ENCODE results near the gene WWOX. TPM values are rescaled to one million over a fixed set of nuclear protein-coding genes. Genes with fewer than 3 reads are reported as not detected.

WWOX gene
- total RNA-seq, 1 experiment from 2014 or later: 15.6 TPM

GRCh38 chr16:78100112-78100467 lies 636 bp downstream of the WWOX start:
- Mint-ChIP-seq H3K27ac (no peak overlapping the region), H3K4me3 (peak overlapping the region; percentile 86 to 88), H3K36me3 (ENCODE audit: insufficient read depth in 1 of 3, low read depth in 3 of 3) (peaks cover 0 to 4% (median 3%) of the 10 kb centered on the region in 3 experiments; a peak in 2 of 7 replicates), H3K9me3 (peaks cover 0 to 2% of the 10 kb centered on the region in 2 experiments; a peak in 2 of 5 replicates), H3K27me3 (ENCODE audit: low read depth) (peaks cover 33% of the 10 kb centered on the region), H3K4me1 (peaks cover 11 to 20% of the 10 kb centered on the region in 2 experiments)
- H3K23ac ChIP-seq (ENCODE audit: insufficient read length, low read depth, low read length): no peak overlapping the region
- no peak overlapping the region for H2BK120ac ChIP-seq (ENCODE audit: low read depth, low read length, poor library complexity, severe bottlenecking)
- no peak overlapping the region for H2BK15ac ChIP-seq (ENCODE audit: low read depth, low read length)
- no peaks in the 10 kb centered on the region for H3K79me2 ChIP-seq (ENCODE audit: insufficient read depth, low read length)
- no peak overlapping the region for H3K27ac ChIP-seq (ENCODE audit: insufficient read length, low read depth, low read length)
- H3K4me1 ChIP-seq (ENCODE audit: insufficient read depth, low read length): no peaks in the 10 kb centered on the region
- no peaks in the 10 kb centered on the region for H4K20me1 ChIP-seq (ENCODE audit: control insufficient read depth, insufficient read depth, insufficient read length)
- no peak overlapping the region for H2BK12ac ChIP-seq (ENCODE audit: insufficient read length, low read depth, low read length)
- H2BK20ac ChIP-seq (ENCODE audit: low read depth, low read length, poor library complexity, severe bottlenecking): no peak overlapping the region
- no peak overlapping the region for H3T11ph ChIP-seq (ENCODE audit: low read length)
- H4K8ac ChIP-seq (replicated peaks; ENCODE audit: insufficient read length, low read depth, low read length): no peak overlapping the region
- no peak overlapping the region for H3K18ac ChIP-seq (ENCODE audit: insufficient read length, low read depth, low read length)
- no peak overlapping the region for H4K91ac ChIP-seq (ENCODE audit: insufficient read length, low read depth, low read length)
- peak overlapping the region; percentile 79 for H2AFZ ChIP-seq (ENCODE audit: low read length)
- WGBS (ENCODE audit: extremely low coverage, insufficient read length, low lambda C conversion rate): no CpG with 5 or more reads among the region's 12 CpGs
- H3K4ac ChIP-seq (ENCODE audit: low read depth, low read length): no peak overlapping the region
- DNase-seq: no peak
- no peak overlapping the region for H2AK5ac ChIP-seq (ENCODE audit: insufficient read length, low read length)
- H3K79me1 ChIP-seq (ENCODE audit: insufficient read depth, low read depth, low read length, poor library complexity, severe bottlenecking): peaks cover 5% of the 10 kb centered on the region
- peak overlapping the region; percentile 77 for H3K4me2 ChIP-seq (ENCODE audit: insufficient read depth, insufficient read length, low read length)
- H3K27me3 ChIP-seq (ENCODE audit: insufficient read depth, low read length): no peaks in the 10 kb centered on the region; the same call in 1 of the 2 replicates
- no peak overlapping the region for H2BK5ac ChIP-seq (ENCODE audit: insufficient read length, low read length)
- H4K5ac ChIP-seq (ENCODE audit: insufficient read length, low read depth, low read length): no peak overlapping the region
- TF ChIP-seq CTCF (conservative IDR thresholded peaks at IDR 0.05): no peak; the same call in 2 of the 3 replicates
- peaks cover 7% of the 10 kb centered on the region for H3K23me2 ChIP-seq (ENCODE audit: insufficient read length, low read depth, low read length, poor library complexity, severe bottlenecking)
- H3K56ac ChIP-seq (ENCODE audit: insufficient read length, low read depth, low read length): no peak overlapping the region
- H3K9me3 ChIP-seq (ENCODE audit: control insufficient read depth, low read depth, low read length): no peaks in the 10 kb centered on the region
- 0 out of 2 replicates have a peak overlapping the region, but pooled peaks have one; percentile 20 for H3K14ac ChIP-seq (ENCODE audit: insufficient read depth, low read length)
- H3K9ac ChIP-seq (ENCODE audit: extremely low read depth, insufficient read length, low read length): peak overlapping the region; percentile 56
